ENCODE measurements around the gene ARHGEF18.

DNA sequence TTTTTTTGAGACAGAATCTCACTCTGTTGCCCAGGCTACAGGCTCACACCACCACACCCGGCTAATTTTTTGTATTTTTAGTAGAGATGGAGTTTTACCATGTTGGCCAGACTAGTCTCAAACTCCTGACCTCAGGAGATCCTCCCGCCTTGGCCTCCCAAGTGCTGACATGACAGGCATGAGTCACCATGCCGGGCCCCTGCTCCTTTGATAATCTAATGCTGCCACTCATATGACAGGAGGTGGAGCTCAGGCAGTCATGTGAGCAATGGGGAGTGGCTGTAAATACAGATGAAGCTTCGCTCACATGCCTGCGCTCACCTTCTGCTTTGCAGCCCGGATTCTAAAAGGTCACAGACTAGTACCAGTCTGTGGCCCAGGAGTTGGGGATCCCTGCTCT, 25.1 kb downstream of the ARHGEF18 start:
- TF ChIP-seq, protein P1, sequence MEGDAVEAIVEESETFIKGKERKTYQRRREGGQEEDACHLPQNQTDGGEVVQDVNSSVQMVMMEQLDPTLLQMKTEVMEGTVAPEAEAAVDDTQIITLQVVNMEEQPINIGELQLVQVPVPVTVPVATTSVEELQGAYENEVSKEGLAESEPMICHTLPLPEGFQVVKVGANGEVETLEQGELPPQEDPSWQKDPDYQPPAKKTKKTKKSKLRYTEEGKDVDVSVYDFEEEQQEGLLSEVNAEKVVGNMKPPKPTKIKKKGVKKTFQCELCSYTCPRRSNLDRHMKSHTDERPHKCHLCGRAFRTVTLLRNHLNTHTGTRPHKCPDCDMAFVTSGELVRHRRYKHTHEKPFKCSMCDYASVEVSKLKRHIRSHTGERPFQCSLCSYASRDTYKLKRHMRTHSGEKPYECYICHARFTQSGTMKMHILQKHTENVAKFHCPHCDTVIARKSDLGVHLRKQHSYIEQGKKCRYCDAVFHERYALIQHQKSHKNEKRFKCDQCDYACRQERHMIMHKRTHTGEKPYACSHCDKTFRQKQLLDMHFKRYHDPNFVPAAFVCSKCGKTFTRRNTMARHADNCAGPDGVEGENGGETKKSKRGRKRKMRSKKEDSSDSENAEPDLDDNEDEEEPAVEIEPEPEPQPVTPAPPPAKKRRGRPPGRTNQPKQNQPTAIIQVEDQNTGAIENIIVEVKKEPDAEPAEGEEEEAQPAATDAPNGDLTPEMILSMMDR (IDR thresholded peaks at IDR 0.05): no peak
- no peak for TF ChIP-seq POLR2A (IDR thresholded peaks at IDR 0.05)
